Testis (tissue), 3 donors: ENCODE results near the gene SCFD2. TPM values are rescaled to one million over a fixed set of nuclear protein-coding genes. Genes with fewer than 3 reads are reported as not detected.
"Not testable (repeated sequence)": the region's sequence is repeated elsewhere in the genome, so short reads cannot be mapped to it uniquely, and the experiment has no call there.

Experiments used
- DNase-seq: peaks from one replicate; pipeline ENCODE4 v3.0.0-alpha.2; 2019
- H3K27ac ChIP-seq, 2 donors: fragments of 200-600 bp; sonication (generic); one replicate each; pipeline ENCODE4 v1.5.1; 2019
- H3K27me3 ChIP-seq: fragments of 200-600 bp; sonication (generic); one replicate; pipeline ENCODE4 v1.5.1; 2019
- H3K36me3 ChIP-seq: fragments of 200-600 bp; sonication (generic); one replicate; pipeline ENCODE4 v1.5.1; 2017; ENCODE audit warnings: low read depth; ENCODE audit errors: missing control alignments
- H3K4me1 ChIP-seq: fragments of 200-600 bp; sonication (generic); one replicate; pipeline ENCODE4 v1.5.1; 2019
- H3K4me3 ChIP-seq, 2 donors: fragments of 200-600 bp; sonication (generic); one replicate each; pipeline ENCODE4 v1.5.1; 2017 to 2019
- H3K9me3 ChIP-seq: fragments of 200-600 bp; sonication (generic); one replicate; pipeline ENCODE4 v1.5.1; 2017
- POLR2A ChIP-seq: fragments of 450-650 bp; IDR thresholded peaks from one replicate; pipeline ENCODE4 v1.6.1; 2017; ENCODE audit warnings: antibody characterized with exemption, mild to moderate bottlenecking, moderate library complexity
- WGBS, 2 donors: methylation state at CpG; one replicate each; pipeline ENCODE4 v1.1.5; 2018; 5-methylcytosine and 5-hydroxymethylcytosine counted together
- intact Hi-C: fragments of 100-400 bp; cut with DNase I; formaldehyde crosslinking; loops from one replicate; pipeline ENCODE4 v1.15.1; 2023; ENCODE audit warnings: low total_unique reads
- polyA plus RNA-seq: library from polyadenylated mRNA; stranded (reverse); fragments of 350-450 nt; fragmentation: Illumina TruSeq; extraction: RNeasy Lipid Tissue Mini Kit (QIAGEN cat#74804); gene quantifications from one replicate; pipeline ENCODE4 v1.2.3, GENCODE V29; 2014; ENCODE audit warnings: low read depth, low replicate concordance; ENCODE audit not compliant: insufficient read depth
- total RNA-seq, 2 donors: library from RNA; depleted of rRNA; stranded (reverse); fragments of >200 nt; gene quantifications; one replicate each; pipeline ENCODE4 v1.2.3, GENCODE V29; 2016
- TF ChIP-seq, protein P1 (sequence below), 3 experiments: fragments of 450-650 bp in 2 of 3; fragments of 200-600 bp in 1 of 3; sonication (generic) in 1 of 3; IDR thresholded peaks; one replicate each; pipeline ENCODE4 v1.5.1; 2016 to 2019; ENCODE audit warnings: antibody characterized with exemption in 3 of 3, mild to moderate bottlenecking in 2 of 3, moderate library complexity in 1 of 3

The SCFD2 gene
- total and polyA plus RNA-seq, 3 donors from 2014 or later, result 6.0 to 24.5 (median 21.3) TPM

DNA sequence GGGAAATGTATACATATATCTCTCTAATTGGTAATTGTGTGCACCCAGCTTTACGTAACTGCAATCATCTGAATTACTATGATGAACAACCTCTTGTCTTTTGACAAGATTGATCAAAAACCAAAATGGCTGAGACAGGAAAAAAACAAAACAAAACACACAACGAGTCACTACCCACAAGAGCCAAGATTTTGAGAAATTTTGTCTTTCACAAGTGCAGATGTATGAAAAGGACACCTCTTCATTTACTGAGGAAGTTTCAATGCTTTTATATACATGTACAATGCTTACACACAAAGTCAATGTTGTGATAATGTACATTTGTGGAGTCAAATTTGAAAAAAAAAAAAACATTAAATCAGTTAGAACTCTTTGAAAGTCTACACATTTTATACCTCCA is 224.6 kb downstream of the SCFD2 start:
- Histone ChIP-seq H3K27ac (no peak overlapping the region), H3K9me3 (no peaks in the 10 kb centered on the region), H3K4me3 (no peak overlapping the region), H3K27me3 (no peaks in the 10 kb centered on the region), H3K36me3 (no peaks in the 10 kb centered on the region), H3K4me1 (no peaks in the 10 kb centered on the region)
- WGBS, 2 donors, result 85 to 96% methylated on average over 2 of the region's 2 CpGs
- intact Hi-C loops, result no loop called here
- DNase-seq, result no peak
- no peak for TF ChIP-seq POLR2A
- TF ChIP-seq, protein P1, sequence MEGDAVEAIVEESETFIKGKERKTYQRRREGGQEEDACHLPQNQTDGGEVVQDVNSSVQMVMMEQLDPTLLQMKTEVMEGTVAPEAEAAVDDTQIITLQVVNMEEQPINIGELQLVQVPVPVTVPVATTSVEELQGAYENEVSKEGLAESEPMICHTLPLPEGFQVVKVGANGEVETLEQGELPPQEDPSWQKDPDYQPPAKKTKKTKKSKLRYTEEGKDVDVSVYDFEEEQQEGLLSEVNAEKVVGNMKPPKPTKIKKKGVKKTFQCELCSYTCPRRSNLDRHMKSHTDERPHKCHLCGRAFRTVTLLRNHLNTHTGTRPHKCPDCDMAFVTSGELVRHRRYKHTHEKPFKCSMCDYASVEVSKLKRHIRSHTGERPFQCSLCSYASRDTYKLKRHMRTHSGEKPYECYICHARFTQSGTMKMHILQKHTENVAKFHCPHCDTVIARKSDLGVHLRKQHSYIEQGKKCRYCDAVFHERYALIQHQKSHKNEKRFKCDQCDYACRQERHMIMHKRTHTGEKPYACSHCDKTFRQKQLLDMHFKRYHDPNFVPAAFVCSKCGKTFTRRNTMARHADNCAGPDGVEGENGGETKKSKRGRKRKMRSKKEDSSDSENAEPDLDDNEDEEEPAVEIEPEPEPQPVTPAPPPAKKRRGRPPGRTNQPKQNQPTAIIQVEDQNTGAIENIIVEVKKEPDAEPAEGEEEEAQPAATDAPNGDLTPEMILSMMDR (IDR thresholded peaks at IDR 0.05), result no peak

DNA sequence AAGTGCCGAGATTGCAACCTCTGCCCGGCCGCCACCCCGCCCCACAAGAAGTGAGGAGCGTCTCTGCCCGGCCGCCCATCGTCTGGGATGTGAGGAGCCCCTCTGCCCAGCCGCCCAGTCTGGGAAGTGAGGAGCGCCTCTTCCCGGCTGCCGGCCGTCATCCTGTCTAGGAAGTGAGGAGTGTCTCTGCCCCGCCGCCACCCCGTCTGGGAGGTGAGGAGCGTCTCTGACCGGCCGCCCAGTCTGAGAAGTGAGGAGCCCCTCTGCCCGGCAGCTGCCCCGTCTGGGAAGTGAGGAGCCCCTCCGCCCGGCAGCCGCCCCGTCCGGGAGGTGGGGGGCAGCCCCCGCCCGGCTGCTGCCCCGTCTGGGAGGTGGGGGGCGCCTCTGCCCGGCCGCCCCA is 226.6 kb downstream of the SCFD2 start:
- H3K27ac ChIP-seq, H3K9me3 ChIP-seq, H3K36me3 ChIP-seq, H3K4me3 ChIP-seq, intact Hi-C loops, DNase-seq, H3K4me1 ChIP-seq, H3K27me3 ChIP-seq: not testable (repeated sequence)
- 60 to 78% methylated on average over 1 to 11 of the region's 32 CpGs for WGBS, 2 donors

DNA sequence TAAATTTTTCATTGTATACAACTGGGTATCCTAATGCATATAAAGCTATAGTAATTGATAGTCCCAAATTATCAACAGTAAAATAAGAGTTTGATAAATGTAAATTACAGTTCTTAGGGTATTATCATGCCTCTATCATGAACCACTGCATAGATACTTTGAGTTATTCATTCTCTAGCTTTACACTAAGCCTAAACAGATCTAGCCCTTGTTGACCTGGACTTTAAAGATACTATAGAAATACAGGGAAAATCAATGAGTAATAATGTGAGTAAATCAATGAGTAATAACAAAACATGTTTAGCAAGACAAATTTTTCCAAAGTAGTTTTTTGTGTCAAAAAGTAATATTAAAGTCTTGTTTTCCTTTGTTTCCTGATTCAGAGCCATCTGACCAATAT is 228.4 kb downstream of the SCFD2 start:
- Histone ChIP-seq H3K27me3 (no peaks in the 10 kb centered on the region), H3K27ac (no peak overlapping the region), H3K4me1 (no peaks in the 10 kb centered on the region), H3K36me3 (no peaks in the 10 kb centered on the region), H3K9me3 (no peaks in the 10 kb centered on the region), H3K4me3 (no peak overlapping the region)
- DNase-seq, result no peak
- no peak for TF ChIP-seq POLR2A
- TF ChIP-seq, protein P1 (IDR thresholded peaks at IDR 0.05), result no peak
- intact Hi-C loops, result no loop called here

DNA sequence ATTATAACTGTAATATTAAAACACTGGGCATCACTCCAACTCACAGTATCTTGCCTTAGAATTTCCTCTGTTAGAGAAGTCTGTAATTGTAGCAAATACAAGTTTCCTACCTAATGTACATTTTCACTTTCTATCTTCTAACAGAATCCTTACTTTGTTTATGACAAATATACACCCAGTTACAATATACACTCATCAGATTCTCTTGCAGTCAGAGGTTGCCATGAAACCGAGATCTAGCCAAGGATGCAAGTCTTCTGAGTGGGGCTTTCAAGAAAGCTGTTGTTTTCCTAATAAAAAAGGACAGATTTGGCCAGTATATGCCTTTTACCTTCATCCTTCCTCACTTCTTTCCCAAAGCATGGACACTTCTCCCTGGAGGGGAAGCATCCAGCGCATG is 228.9 kb downstream of the SCFD2 start:
- H3K36me3 ChIP-seq, result no peaks in the 10 kb centered on the region
- no peaks in the 10 kb centered on the region for H3K27me3 ChIP-seq
- intact Hi-C loops, result no loop called here
- H3K27ac ChIP-seq, result no peak overlapping the region
- no peaks in the 10 kb centered on the region for H3K9me3 ChIP-seq
- 92 to 95% methylated on average over 2 of the region's 2 CpGs for WGBS, 2 donors
- no peak for TF ChIP-seq POLR2A
- TF ChIP-seq, protein P1 (IDR thresholded peaks at IDR 0.05), result no peak
- no peaks in the 10 kb centered on the region for H3K4me1 ChIP-seq
- no peak overlapping the region for H3K4me3 ChIP-seq
- no peak for DNase-seq

DNA sequence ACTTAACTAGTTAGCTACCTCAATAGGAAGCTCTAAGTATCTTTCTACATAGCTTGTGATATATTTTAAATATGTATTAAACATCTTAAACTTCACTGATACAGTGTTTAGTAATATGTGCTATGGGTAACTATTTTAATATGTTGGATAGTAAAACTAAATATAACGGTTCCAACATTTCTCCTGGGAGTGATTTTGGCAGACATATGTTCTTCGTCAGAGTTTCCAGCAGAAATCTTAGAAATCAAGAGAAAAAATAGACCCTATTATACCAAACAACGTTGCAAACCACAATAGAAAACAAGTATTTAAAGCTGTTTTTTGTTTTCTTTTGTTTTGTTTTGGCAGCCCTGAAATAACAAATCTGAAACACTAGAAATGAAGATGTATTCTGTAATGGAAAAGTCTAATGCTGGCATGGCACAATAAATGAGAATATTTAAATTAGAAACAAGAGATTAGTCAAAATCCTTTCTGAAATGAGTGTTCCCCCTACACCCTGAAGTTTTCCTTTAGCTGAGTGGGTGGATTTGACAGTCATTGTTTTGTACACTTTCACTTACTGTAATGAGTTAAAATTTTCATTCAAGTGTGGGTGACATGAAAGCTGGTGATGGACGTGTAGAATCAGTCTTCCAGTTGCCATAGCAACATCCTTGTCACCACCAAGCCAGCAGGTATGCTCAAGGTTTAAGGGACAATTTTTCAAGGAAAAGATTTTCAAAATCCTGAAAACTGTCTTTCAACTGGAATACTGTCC is 233.5 kb downstream of the SCFD2 start:
- Histone ChIP-seq H3K27ac (no peak overlapping the region), H3K4me3 (no peak overlapping the region), H3K36me3 (no peaks in the 10 kb centered on the region), H3K9me3 (no peaks in the 10 kb centered on the region), H3K27me3 (no peaks in the 10 kb centered on the region), H3K4me1 (peaks cover 4% of the 10 kb centered on the region)
- no peak for DNase-seq
- no peak for TF ChIP-seq POLR2A
- TF ChIP-seq, protein P1 (IDR thresholded peaks at IDR 0.05), result no peak
- 39 to 40% methylated on average over 4 of the region's 4 CpGs for WGBS, 2 donors
- intact Hi-C loops, result no loop called here
